CD4-positive, alpha-beta T cell (primary cell): ENCODE measurements around the gene PEF1. TPM values are rescaled to one million over a fixed set of nuclear protein-coding genes. Genes with fewer than 3 reads are reported as not detected.
A peak's percentile ranks its signal among the peaks of the same experiment; 100 is the strongest.

ENCODE experiments used
- ATAC-seq: fragments of 200-7000 bp; cut with Tn5 transposase; one replicate; pipeline ENCODE4 v1.10.0; 2022; ENCODE audit warnings: mild to moderate bottlenecking; ENCODE audit not compliant: poor library complexity
- CTCF ChIA-PET: fragments of 350-600 bp; sonication (Branson Sonifier 250); formaldehyde crosslinking; loops from one replicate; lab custom pipeline; 2021; ENCODE audit warnings: antibody characterized with exemption, inconsistent platforms; lab: Charles Lee
- POLR2A ChIA-PET: fragments of 350-600 bp; sonication (Branson Sonifier 250); formaldehyde crosslinking; loops from one replicate; lab custom pipeline; 2021; ENCODE audit warnings: antibody characterized with exemption, inconsistent platforms; lab: Charles Lee
- DNase-seq, 14 experiments: peaks; one replicate each; pipeline ENCODE4 v3.0.0-alpha.2; 2013 to 2020; ENCODE audit warnings: mixed read lengths in 2 of 14
- H3K27ac ChIP-seq, 2 donors: one replicate each; pipeline versions ENCODE4 v1.5.1 to v1.7.0; 2013; ENCODE audit warnings: low read length in 2 of 2, low read depth in 1 of 2, mild to moderate bottlenecking in 1 of 2
- H3K27me3 ChIP-seq, 2 experiments: 1 replicate in 1 of 2; 2 replicates in 1 of 2; pipeline versions ENCODE4 v1.6.1 to v1.7.0; 2013; ENCODE audit warnings: low read length in 2 of 2, control low read depth in 1 of 2, mild to moderate bottlenecking in 1 of 2, moderate library complexity in 1 of 2; ENCODE audit not compliant: insufficient read depth in 2 of 2, control insufficient read depth in 1 of 2
- H3K36me3 ChIP-seq: one replicate; pipeline ENCODE4 v1.6.1; 2013; ENCODE audit warnings: low read length, control low read depth; ENCODE audit not compliant: insufficient read depth
- H3K4me1 ChIP-seq: one replicate; pipeline ENCODE4 v1.6.1; 2013; ENCODE audit warnings: low read length, control low read depth; ENCODE audit not compliant: insufficient read depth
- H3K4me3 ChIP-seq: one replicate; pipeline ENCODE4 v1.5.1; 2013; ENCODE audit warnings: mild to moderate bottlenecking, low read length, moderate library complexity
- H3K9me3 ChIP-seq, 2 experiments: 1 replicate in 1 of 2; 2 replicates in 1 of 2; pipeline versions ENCODE4 v1.6.1 to v1.7.0; 2013; ENCODE audit warnings: low read length in 2 of 2, mild to moderate bottlenecking in 2 of 2, control low read depth in 1 of 2, moderate library complexity in 1 of 2; ENCODE audit not compliant: control insufficient read depth in 1 of 2, insufficient read depth in 1 of 2
- H3K27ac Mint-ChIP-seq: one replicate; pipeline ENCODE4 v1.8.0; 2020; ENCODE audit warnings: mixed read lengths
- H3K27me3 Mint-ChIP-seq: one replicate; pipeline ENCODE4 v1.8.0; 2021; ENCODE audit warnings: mixed read lengths
- H3K36me3 Mint-ChIP-seq: one replicate; pipeline ENCODE4 v1.8.0; 2021; ENCODE audit warnings: low read depth, mixed read lengths
- H3K4me1 Mint-ChIP-seq: one replicate; pipeline ENCODE4 v1.8.0; 2021; ENCODE audit warnings: low read depth, mixed read lengths
- H3K4me3 Mint-ChIP-seq: one replicate; pipeline ENCODE4 v1.8.0; 2020; ENCODE audit warnings: mild to moderate bottlenecking, mixed read lengths
- H3K9me3 Mint-ChIP-seq: one replicate; pipeline ENCODE4 v1.8.0; 2020; ENCODE audit warnings: mixed read lengths
- CTCF ChIP-seq: fragments of 200-600 bp; IDR thresholded peaks from one replicate; pipeline ENCODE4 v1.8.0; 2022; ENCODE audit warnings: antibody characterized with exemption, mild to moderate bottlenecking
- intact Hi-C, 2 experiments: fragments of 100-400 bp; cut with DNase I in 1 of 2; cut with micrococcal nuclease in 1 of 2; formaldehyde crosslinking; loops; one replicate each; pipeline versions ENCODE4 v1.15.1 to v1.9.0; 2023 to 2025; cut with DNase I, micrococcal nuclease
- total RNA-seq, 174 experiments: library from RNA in 2 of 174; stranded (reverse) in 2 of 174; gene quantifications; one replicate each; pipeline ENCODE4 v1.2.3 and lab custom pipeline; 2021 to 2026

Gene PEF1
- total RNA-seq, 2 experiments from 2014 or later, result 42.3 to 45.9 TPM

- H3K27ac Mint-ChIP-seq, result no peak overlapping the region
These were observed 37.3 kb downstream of the PEF1 start for GRCh38 chr1:31607360-31607759.

GRCh38 chr1:31605908-31606427, 38.7 kb downstream of the PEF1 start:
- Mint-ChIP-seq H3K4me3 (no peak overlapping the region), H3K4me1 (no peaks in the 10 kb centered on the region), H3K36me3 (no peaks in the 10 kb centered on the region), H3K9me3 (no peaks in the 10 kb centered on the region), H3K27me3 (peaks cover 10% of the 10 kb centered on the region), H3K27ac (no peak overlapping the region)
- no peaks in the 10 kb centered on the region for H3K27me3 ChIP-seq
- intact Hi-C loops, result no loop called here
- ATAC-seq, result no peak
- DNase-seq, result peak in 4 of 14 experiments; percentile 8 to 70 (median 40)
- H3K9me3 ChIP-seq, result no peaks in the 10 kb centered on the region
- H3K36me3 ChIP-seq, result no peaks in the 10 kb centered on the region
- ChIA-PET POLR2A (no interaction called here), CTCF (no interaction called here)
- H3K4me1 ChIP-seq, result no peaks in the 10 kb centered on the region
- TF ChIP-seq CTCF, result no peak
- no peak overlapping the region for H3K27ac ChIP-seq
- no peak overlapping the region for H3K4me3 ChIP-seq

More at GRCh38 chr1:31607360-31607759, 37.3 kb downstream of the PEF1 start:
- no peak for TF ChIP-seq CTCF
- Mint-ChIP-seq H3K27me3 (peaks cover 10% of the 10 kb centered on the region), H3K9me3 (no peaks in the 10 kb centered on the region), H3K36me3 (no peaks in the 10 kb centered on the region), H3K4me1 (no peaks in the 10 kb centered on the region), H3K4me3 (no peak overlapping the region)
- Histone ChIP-seq H3K4me3 (no peak overlapping the region), H3K27me3 (no peaks in the 10 kb centered on the region), H3K36me3 (no peaks in the 10 kb centered on the region), H3K4me1 (no peaks in the 10 kb centered on the region), H3K27ac (no peak overlapping the region), H3K9me3 (no peaks in the 10 kb centered on the region)
- ChIA-PET CTCF (no interaction called here), POLR2A (no interaction called here)
- no peak for DNase-seq
- ATAC-seq, result no peak
- intact Hi-C loops, result no loop called here

- POLR2A ChIA-PET, result no interaction called here
- no peak overlapping the region for H3K27ac ChIP-seq
- H3K27me3 ChIP-seq, result no peaks in the 10 kb centered on the region
- ATAC-seq (no peak), DNase-seq (no peak)
- CTCF ChIA-PET, result interaction anchor here (1.3 kb wide), 1 partner anchor 187 kb away, joined by 3 read pairs; no protein-coding TSS in a partner anchor
- no peaks in the 10 kb centered on the region for H3K4me1 ChIP-seq
- H3K36me3 ChIP-seq, result no peaks in the 10 kb centered on the region
- no peak overlapping the region for H3K4me3 ChIP-seq
- TF ChIP-seq CTCF, result no peak
- Mint-ChIP-seq H3K36me3 (no peaks in the 10 kb centered on the region), H3K4me1 (no peaks in the 10 kb centered on the region), H3K27me3 (peaks cover 3% of the 10 kb centered on the region), H3K27ac (no peak overlapping the region), H3K4me3 (no peak overlapping the region), H3K9me3 (no peaks in the 10 kb centered on the region)
- intact Hi-C loops, result no loop called here
- no peaks in the 10 kb centered on the region for H3K9me3 ChIP-seq
These were observed 42.6 kb downstream of the PEF1 start for GRCh38 chr1:31602081-31602480.
